A549 (cell line): ENCODE measurements around the gene OBP2A. TPM values are rescaled to one million over a fixed set of nuclear protein-coding genes. Genes with fewer than 3 reads are reported as not detected.

Experiments used
- ATAC-seq, 2 experiments: fragments of 200-7000 bp in 1 of 2; fragments of >200 bp in 1 of 2; cut with Nextera tagmentation in 1 of 2; cut with Tn5 transposase in 1 of 2; 3 replicates each; pipeline versions ENCODE4 v1.8.0 to v1.9.1; 2018 to 2020; ENCODE audit warnings: mild to moderate bottlenecking in 1 of 2, moderate library complexity in 1 of 2
- CTCF ChIA-PET: fragments of 300-600 bp; sonication (Branson Sonifier 250); formaldehyde crosslinking; extraction: SDS; loops from one replicate; lab custom pipeline; 2021; ENCODE audit warnings: antibody characterized with exemption, inconsistent platforms; lab: Yijun Ruan, JAX
- POLR2A ChIA-PET: fragments of 350-600 bp; formaldehyde crosslinking; extraction: SDS; loops from one replicate; lab custom pipeline; 2021; ENCODE audit warnings: antibody characterized with exemption, inconsistent platforms; lab: Yijun Ruan, JAX
- DNase-seq, 2 experiments: peaks; one replicate each; pipeline versions ENCODE4 v3.0.0 to v3.0.0-alpha.2; 2011 to 2016; ENCODE audit warnings: low read depth in 1 of 2, low spot score in 1 of 2
- FAIRE-seq: peaks from 2 replicates; lab custom pipeline; 2011; peaks lifted over from hg19 to GRCh38; lab: Jason Lieb, UNC
- H3K27ac ChIP-seq, 2 experiments: fragments of >200 bp; sonication (Bioruptor Twin); formaldehyde crosslinking; 3 replicates each; pipeline ENCODE4 v1.5.1; 2016 to 2017
- H3K4me1 ChIP-seq: fragments of >200 bp; sonication (Bioruptor Twin); formaldehyde crosslinking; 3 replicates; pipeline ENCODE4 v1.6.1; 2016
- H3K4me2 ChIP-seq: fragments of >200 bp; sonication (Bioruptor Twin); formaldehyde crosslinking; 3 replicates; pipeline ENCODE4 v1.6.1; 2016
- H3K4me3 ChIP-seq: fragments of >200 bp; sonication (Bioruptor Twin); formaldehyde crosslinking; 3 replicates; pipeline ENCODE4 v1.5.1; 2016
- H3K9me3 ChIP-seq: fragments of >200 bp; sonication (Bioruptor Twin); formaldehyde crosslinking; 3 replicates; pipeline ENCODE4 v1.6.1; 2016
- BHLHE40 ChIP-seq: IDR thresholded peaks from 2 replicates; pipeline ENCODE4 v1.6.1; 2012; ENCODE audit warnings: low read depth, low read length, inconsistent platforms
- CBX2 ChIP-seq: fragments of 200-600 bp; sonication (generic); IDR thresholded peaks from 2 replicates; pipeline ENCODE4 v1.6.1; 2016; ENCODE audit warnings: low read depth, mild to moderate bottlenecking, borderline replicate concordance
- E2F6 ChIP-seq: IDR thresholded peaks from 2 replicates; pipeline ENCODE4 v1.6.1; 2012; ENCODE audit warnings: low read depth, borderline replicate concordance
- FOSB ChIP-seq: fragments of 250-450 bp; sonication (Bioruptor Pico); IDR thresholded peaks from 2 replicates; pipeline ENCODE4 v1.5.0; 2020; ENCODE audit warnings: mild to moderate bottlenecking, moderate library complexity
- FOSL2 ChIP-seq, 2 experiments: fragments of 450-650 bp in 1 of 2; fragments of >200 bp in 1 of 2; sonication (Bioruptor Twin) in 1 of 2; formaldehyde crosslinking; IDR thresholded peaks; 2 replicates each; pipeline versions ENCODE4 v1.5.0 to v1.6.1; 2016 to 2020; ENCODE audit warnings: mild to moderate bottlenecking in 1 of 2, moderate library complexity in 1 of 2
- FOXS1 ChIP-seq: fragments of 250-450 bp; sonication (Bioruptor Pico); IDR thresholded peaks from 2 replicates; pipeline ENCODE4 v1.5.0; 2020; ENCODE audit warnings: mild to moderate bottlenecking, moderate library complexity
- GATA3 ChIP-seq: IDR thresholded peaks from 2 replicates; pipeline ENCODE4 v1.6.1; 2012; ENCODE audit warnings: borderline replicate concordance
- HEYL ChIP-seq: fragments of 250-450 bp; sonication (Bioruptor Pico); IDR thresholded peaks from 2 replicates; pipeline ENCODE4 v1.8.0; 2021; ENCODE audit warnings: mild to moderate bottlenecking, moderate library complexity
- JUN ChIP-seq, 2 experiments: fragments of >200 bp; sonication (Bioruptor Twin); formaldehyde crosslinking; IDR thresholded peaks; 2 replicates in 1 of 2; 3 replicates in 1 of 2; pipeline ENCODE4 v1.6.1; 2016 to 2017
- KDM1A ChIP-seq: fragments of 200-600 bp; sonication (generic); IDR thresholded peaks from 2 replicates; pipeline ENCODE4 v1.6.1; 2016; ENCODE audit warnings: low read depth, mild to moderate bottlenecking
- MAFK ChIP-seq: fragments of 450-650 bp; IDR thresholded peaks from 2 replicates; pipeline ENCODE4 v1.6.1; 2014; ENCODE audit not compliant: partially characterized antibody
- MAZ ChIP-seq: fragments of 150-350 bp; IDR thresholded peaks from 2 replicates; pipeline ENCODE4 v1.6.1; 2014; ENCODE audit warnings: antibody characterized with exemption, low read depth, low read length, borderline replicate concordance
- NR3C1 ChIP-seq: fragments of >200 bp; sonication (Bioruptor Twin); formaldehyde crosslinking; IDR thresholded peaks from 3 replicates; pipeline ENCODE4 v1.6.1; 2017
- PHF8 ChIP-seq: fragments of 200-600 bp; sonication (generic); IDR thresholded peaks from 2 replicates; pipeline ENCODE4 v1.6.1; 2016; ENCODE audit warnings: low read depth, mild to moderate bottlenecking, antibody characterized with exemption, moderate library complexity, borderline replicate concordance
- POLR2AphosphoS2 ChIP-seq: conservative IDR thresholded peaks from 2 replicates; pipeline ENCODE4 v1.6.1; 2012; ENCODE audit warnings: low read length, improper control_type of control experiment, inconsistent platforms
- RCOR1 ChIP-seq: fragments of 150-350 bp; IDR thresholded peaks from 2 replicates; pipeline ENCODE4 v1.6.1; 2014; ENCODE audit warnings: antibody characterized with exemption, low read length, low read depth
- RFX5 ChIP-seq: fragments of 450-650 bp; IDR thresholded peaks from 2 replicates; pipeline ENCODE4 v1.7.1; 2014; ENCODE audit warnings: antibody characterized with exemption, mild to moderate bottlenecking, moderate library complexity
- RNF2 ChIP-seq: fragments of 200-600 bp; sonication (generic); IDR thresholded peaks from 2 replicates; pipeline ENCODE4 v1.6.1; 2016; ENCODE audit warnings: low read depth, mild to moderate bottlenecking, antibody characterized with exemption, moderate library complexity, borderline replicate concordance
- SREBF2 ChIP-seq: fragments of 450-650 bp; IDR thresholded peaks from 2 replicates; pipeline ENCODE4 v1.6.1; 2014; ENCODE audit warnings: mild to moderate bottlenecking, moderate library complexity
- TFCP2L1 ChIP-seq: fragments of 250-450 bp; sonication (Bioruptor Pico); IDR thresholded peaks from 2 replicates; pipeline ENCODE4 v1.5.0; 2021; ENCODE audit warnings: mild to moderate bottlenecking
- USF2 ChIP-seq: fragments of 450-650 bp; IDR thresholded peaks from 2 replicates; pipeline ENCODE4 v1.6.1; 2014; ENCODE audit warnings: antibody characterized with exemption
- ZC3H11A ChIP-seq: fragments of 450-650 bp; IDR thresholded peaks from 2 replicates; pipeline ENCODE4 v1.6.1; 2014; ENCODE audit warnings: antibody characterized with exemption, mild to moderate bottlenecking
- ZFP36 ChIP-seq: fragments of 450-650 bp; IDR thresholded peaks from 2 replicates; pipeline ENCODE4 v1.6.1; 2014; ENCODE audit warnings: borderline replicate concordance; ENCODE audit not compliant: partially characterized antibody
- WGBS: methylation state at CpG from one replicate; pipeline ENCODE4 v1.1.6; 2017; ENCODE audit errors: missing lambda C conversion rate; 5-methylcytosine and 5-hydroxymethylcytosine counted together
- polyA plus RNA-seq, 4 experiments: library from polyadenylated mRNA; depleted of rRNA in 3 of 4; stranded (reverse); fragments of >200 nt; fragmentation: RNase III in 1 of 4; extraction: RNeasy Plus Mini Kit Qiagen cat#74134 plus additional on column Dnase treatment in 1 of 4; gene quantifications; 2 replicates in 3 of 4; 3 replicates in 1 of 4; pipeline ENCODE4 v1.2.3, GENCODE V29; 2011 to 2017

OBP2A gene
- polyA plus RNA-seq, 2 of the 4 experiments (the other 2 are of a cell fraction): not detected

- Histone ChIP-seq H3K4me3 (peak overlapping the region; percentile 100), H3K27ac (peak overlapping the region; percentile 99), H3K4me1 (peaks cover 17% of the 10 kb centered on the region), H3K9me3 (no peaks in the 10 kb centered on the region)
- no peak for FAIRE-seq
- CTCF ChIA-PET: interaction anchor here (1.0 to 1.5 kb wide), 3 partner anchors 12 to 50 kb away, joined by 3 to 4 read pairs (median 3); no protein-coding TSS in a partner anchor
- WGBS: 55% methylated on average over 26 of the region's 38 CpGs
- TF ChIP-seq BHLHE40: 0 out of 2 replicates have a peak, but pooled peaks have one; percentile 28
- TF ChIP-seq TFCP2L1: no peak
- TF ChIP-seq, all 56 proteins: peak for 1
- POLR2A ChIA-PET: no interaction called here
- ATAC-seq (peak; percentile 44 to 79), DNase-seq (peak; percentile 71 to 83)
- peak overlapping the region; percentile 84 for H3K4me2 ChIP-seq
Measured at GRCh38 chr9:135501261-135502167, 44.4 kb upstream of the OBP2A start.

- H3K4me3 ChIP-seq: peak overlapping the region; percentile 100; the same call in 2 of the 3 replicates
- no peak for ATAC-seq
- peaks cover 17% of the 10 kb centered on the region for H3K4me1 ChIP-seq
- FAIRE-seq: no peak
- H3K27ac ChIP-seq: no peak overlapping the region; a peak in 2 of 6 replicates
- 98% methylated on average over 14 of the region's 15 CpGs for WGBS
- no peak for DNase-seq
- no peaks in the 10 kb centered on the region for H3K9me3 ChIP-seq
- POLR2A ChIA-PET: no interaction called here
- CTCF ChIA-PET: interaction anchor here (1.0 to 1.5 kb wide), 3 partner anchors 11 to 49 kb away, joined by 3 to 4 read pairs (median 3); no protein-coding TSS in a partner anchor
- peak overlapping the region; percentile 84 for H3K4me2 ChIP-seq
- no peak for TF ChIP-seq FOXS1 (CRISPR knock-in tag)
- TF ChIP-seq RNF2: no peak
- TF ChIP-seq USF2: no peak
- no peak for TF ChIP-seq TFCP2L1
- no peak for TF ChIP-seq SREBF2
Measured at GRCh38 chr9:135502168-135502872, 43.6 kb upstream of the OBP2A start.

- H3K9me3 ChIP-seq: no peaks in the 10 kb centered on the region
- H3K4me1 ChIP-seq: peaks cover 17% of the 10 kb centered on the region
- no peak for ATAC-seq
- no peak overlapping the region for H3K4me3 ChIP-seq
- DNase-seq: no peak
- no peak for FAIRE-seq
- POLR2A ChIA-PET: no interaction called here
- peak overlapping the region; percentile 84; the same call in 1 of the 3 replicates for H3K4me2 ChIP-seq
- CTCF ChIA-PET: interaction anchor here (1.0 to 2.2 kb wide), 3 partner anchors 10 to 49 kb away, joined by 3 to 12 read pairs (median 4); no protein-coding TSS in a partner anchor
- H3K27ac ChIP-seq: no peak overlapping the region
- TF ChIP-seq SREBF2: no peak
- no peak for TF ChIP-seq MAFK
- TF ChIP-seq NR3C1: no peak
- no peak for TF ChIP-seq POLR2AphosphoS2
- no peak for TF ChIP-seq ZFP36
- TF ChIP-seq BHLHE40: no peak
- TF ChIP-seq PHF8: no peak
- 91% methylated on average over 16 of the region's 16 CpGs for WGBS
Measured at GRCh38 chr9:135502873-135503321, 43.0 kb upstream of the OBP2A start.

GRCh38 chr9:135503371-135504261 lies 42.3 kb upstream of the OBP2A start:
- ATAC-seq (no peak), DNase-seq (no peak), FAIRE-seq (no peak)
- Histone ChIP-seq H3K9me3 (no peaks in the 10 kb centered on the region), H3K4me2 (no peak overlapping the region), H3K4me3 (no peak overlapping the region), H3K27ac (no peak overlapping the region), H3K4me1 (peaks cover 17% of the 10 kb centered on the region)
- ChIA-PET CTCF (interaction anchor here (0.7 to 3.9 kb wide), 22 partner anchors 9 to 251 kb away, joined by 3 to 38 read pairs (median 8); partner anchors contain the start of gene PPP1R26), POLR2A (no interaction called here)
- 96% methylated on average over 40 of the region's 41 CpGs for WGBS
- TF ChIP-seq KDM1A: no peak
- TF ChIP-seq JUN (IDR thresholded peaks at IDR 0.05): no peak
- no peak for TF ChIP-seq HEYL
- TF ChIP-seq GATA3: no peak
- TF ChIP-seq MAZ: no peak
- no peak for TF ChIP-seq E2F6
- no peak for TF ChIP-seq FOSL2 (IDR thresholded peaks at IDR 0.05)
- TF ChIP-seq FOSL2 (CRISPR knock-in tag; IDR thresholded peaks at IDR 0.05): no peak
- no peak for TF ChIP-seq RCOR1
- no peak for TF ChIP-seq FOSB (CRISPR knock-in tag)
- no peak for TF ChIP-seq CBX2
- TF ChIP-seq RFX5: no peak
- no peak for TF ChIP-seq ZC3H11A
- TF ChIP-seq MAFK: no peak
